Right lung (tissue), 5 donors: ENCODE results near the gene ENG. TPM values are rescaled to one million over a fixed set of nuclear protein-coding genes. Genes with fewer than 3 reads are reported as not detected.
"Not testable (repeated sequence)": the region's sequence is repeated elsewhere in the genome, so short reads cannot be mapped to it uniquely, and the experiment has no call there.

Source experiments
- DNase-seq, 2 donors: peaks; one replicate each; pipeline ENCODE4 v3.0.0-alpha.2; 2013
- polyA plus RNA-seq, 5 donors: library from polyadenylated mRNA; unstranded; fragments of 120-200 nt; gene quantifications; one replicate each; pipeline versions ENCODE4 v1.2.1 to v1.2.3, GENCODE V29; 2013; ENCODE audit warnings: inconsistent platforms in 1 of 5, low replicate concordance in 1 of 5; ENCODE audit not compliant: insufficient read length in 5 of 5, insufficient read depth in 1 of 5

ENG gene
- polyA plus RNA-seq, 5 donors, result 61.2 to 124 (median 74.6) TPM

DNA sequence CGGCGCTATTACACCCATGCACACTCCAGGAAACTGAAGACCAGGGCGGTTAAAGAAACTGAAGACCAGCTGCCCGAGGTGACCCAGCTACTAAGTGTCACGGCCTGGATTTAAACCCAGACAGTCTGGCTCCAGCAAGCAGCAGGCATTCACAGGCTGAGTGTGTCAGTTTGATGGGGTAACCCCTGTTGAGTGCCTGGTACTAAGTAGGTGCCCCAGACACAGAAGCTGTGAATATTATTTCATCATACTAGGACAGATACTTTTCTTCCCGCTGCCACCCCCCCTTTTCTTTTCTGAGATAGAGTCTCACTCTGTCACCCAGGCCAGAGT lies 7.3 kb downstream of the ENG start:
- DNase-seq, result no peak

DNA sequence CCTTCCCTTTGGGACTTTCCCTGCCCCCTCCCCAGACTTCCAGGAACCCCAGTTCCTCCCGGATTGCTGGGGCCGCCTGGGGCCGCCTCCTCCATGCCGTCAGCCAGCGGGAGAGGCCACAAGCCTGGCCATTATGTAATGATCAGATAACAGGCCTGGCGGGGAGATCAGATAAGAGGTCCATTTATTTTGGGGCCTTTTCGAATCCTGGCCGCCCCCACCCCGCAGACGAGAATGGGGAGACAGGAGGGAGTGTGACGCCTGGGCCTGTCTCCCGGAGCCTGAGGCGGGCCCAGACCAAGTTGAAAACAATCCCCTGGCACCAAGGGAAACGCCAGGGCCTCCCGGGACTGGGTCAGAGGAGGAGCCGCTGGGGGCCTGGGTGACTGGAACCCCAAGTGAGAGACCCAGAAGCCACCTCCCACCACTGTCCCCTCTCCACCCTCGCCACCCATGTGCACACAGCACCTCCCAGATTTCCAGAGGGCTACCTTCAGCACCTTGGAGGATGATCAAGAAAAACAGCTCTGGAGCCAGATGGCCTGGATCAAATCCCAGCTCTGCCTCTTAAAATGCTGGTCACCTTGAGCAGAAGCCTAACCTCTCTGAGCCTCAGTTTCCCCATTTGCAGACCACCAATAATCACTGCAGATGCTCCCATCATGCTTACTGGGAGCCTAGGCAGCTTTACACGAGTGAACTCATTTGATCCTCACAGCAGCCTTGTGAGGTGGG lies 7.8 kb downstream of the ENG start:
- DNase-seq, result no peak

DNA sequence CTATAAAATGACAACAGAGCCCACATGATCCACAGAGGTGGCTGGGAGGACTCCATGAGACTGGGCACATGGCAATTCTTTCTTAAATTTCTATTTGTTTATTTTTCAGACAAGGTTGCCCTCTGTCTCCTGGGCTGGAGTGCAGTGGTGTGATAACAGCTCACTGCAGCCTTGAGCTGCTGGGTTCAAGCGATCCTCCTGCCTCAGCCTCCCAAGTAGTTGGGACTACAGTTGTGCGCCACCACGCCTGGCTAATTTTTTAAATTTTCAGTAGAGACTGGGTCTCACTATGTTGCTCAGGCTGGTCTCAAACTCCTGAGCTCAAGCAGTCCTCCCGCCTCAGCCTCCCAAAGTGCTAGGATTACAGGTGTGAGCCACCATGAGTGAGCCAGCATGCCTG lies 8.8 kb downstream of the ENG start:
- not testable (repeated sequence) for DNase-seq

DNA sequence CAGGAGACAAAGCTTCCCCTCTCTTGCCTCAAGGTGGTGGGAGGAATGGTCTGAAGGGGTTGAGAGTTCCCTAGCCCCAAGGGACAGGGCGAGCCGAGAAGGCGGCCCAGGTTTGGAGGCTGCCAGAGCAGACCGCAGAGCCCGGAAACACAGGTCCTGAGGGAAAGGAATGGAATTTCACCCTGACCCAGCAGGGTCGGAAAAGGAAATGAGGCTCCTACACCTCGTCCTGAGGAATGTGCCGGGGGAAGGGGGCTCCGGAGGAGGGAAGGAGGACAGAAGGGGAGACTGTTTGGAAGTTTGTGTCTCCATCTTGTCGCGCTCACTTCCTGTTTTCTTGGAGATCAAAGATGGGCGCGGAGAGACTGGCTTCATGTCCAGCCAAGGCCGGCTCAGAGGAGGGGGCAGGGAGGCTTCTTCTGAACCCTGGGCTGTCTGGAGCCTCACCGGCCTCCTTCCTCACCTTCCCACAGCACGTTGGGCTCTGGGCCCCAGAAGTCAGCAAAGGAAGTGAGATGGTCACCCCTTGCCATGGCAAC lies 9.6 kb downstream of the ENG start:
- no peak for DNase-seq

DNA sequence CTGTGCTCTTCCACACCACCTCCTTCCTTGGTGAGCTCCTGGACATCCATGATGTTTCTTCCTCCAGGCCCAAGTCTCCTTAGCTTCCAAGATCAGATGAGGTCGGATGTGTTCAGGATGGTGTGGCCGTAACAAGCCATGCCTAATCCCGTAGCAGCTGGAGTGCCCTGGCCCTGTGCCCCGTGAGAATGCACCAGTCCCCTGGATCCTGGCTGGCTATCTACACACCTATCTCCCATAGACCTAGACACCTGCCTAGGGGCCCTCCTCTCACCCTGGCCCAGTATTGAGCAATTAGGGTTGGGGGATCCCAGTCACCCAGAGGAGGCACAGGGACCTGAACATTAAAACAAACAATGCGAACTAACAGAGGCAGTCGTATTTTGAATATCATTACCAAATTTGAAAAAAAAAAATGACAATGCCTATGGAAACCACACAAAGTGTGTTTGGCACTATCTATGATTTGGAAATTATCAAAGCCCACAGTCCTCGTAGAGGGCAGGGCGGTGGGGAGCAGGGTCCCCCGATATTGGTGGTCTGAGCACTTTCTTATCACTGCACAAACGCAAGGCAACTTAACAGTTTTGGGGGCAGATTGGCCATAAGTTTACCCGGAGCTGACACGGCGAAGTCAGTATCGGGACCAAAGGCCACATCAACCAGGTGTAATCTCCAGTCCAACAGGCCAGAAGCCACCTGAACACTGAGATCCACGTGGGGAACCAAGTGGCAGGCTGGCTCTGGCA lies 13.2 kb downstream of the ENG start:
- DNase-seq, result no peak

DNA sequence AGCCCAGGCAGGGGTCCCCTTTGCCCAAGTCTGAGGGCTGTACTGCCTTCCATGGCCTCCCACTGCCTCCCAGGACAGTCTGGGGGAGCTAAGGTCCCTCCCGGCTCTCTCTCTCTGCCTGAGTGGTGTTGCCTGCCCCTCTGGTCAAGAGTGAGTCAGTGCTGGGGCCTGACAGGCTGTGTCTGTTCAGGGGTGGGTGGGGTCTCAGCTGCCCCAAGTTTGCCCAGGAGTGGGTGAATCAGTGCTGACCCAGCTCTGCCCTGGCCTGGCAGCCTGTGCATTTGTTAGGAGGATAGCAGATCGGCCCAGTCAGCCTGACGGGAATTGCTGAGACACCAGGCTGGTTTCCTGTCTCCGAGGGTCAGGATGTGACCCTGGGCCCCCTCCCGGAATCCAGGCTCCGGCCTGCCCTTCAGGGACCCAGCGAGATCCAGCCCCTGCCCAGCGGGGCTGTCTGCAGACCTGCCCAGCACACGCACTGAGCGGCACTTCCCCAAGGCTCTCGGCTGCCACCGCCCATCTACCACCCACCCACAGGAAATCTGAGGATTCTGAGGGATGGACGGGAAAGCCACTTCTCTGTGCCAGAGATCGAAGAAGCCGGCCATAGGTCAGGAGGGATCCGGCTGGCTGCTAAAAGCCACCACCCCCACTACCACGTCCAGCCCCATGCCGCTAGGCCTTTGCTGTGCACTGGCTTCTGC lies 15.9 kb downstream of the ENG start:
- no peak for DNase-seq

DNA sequence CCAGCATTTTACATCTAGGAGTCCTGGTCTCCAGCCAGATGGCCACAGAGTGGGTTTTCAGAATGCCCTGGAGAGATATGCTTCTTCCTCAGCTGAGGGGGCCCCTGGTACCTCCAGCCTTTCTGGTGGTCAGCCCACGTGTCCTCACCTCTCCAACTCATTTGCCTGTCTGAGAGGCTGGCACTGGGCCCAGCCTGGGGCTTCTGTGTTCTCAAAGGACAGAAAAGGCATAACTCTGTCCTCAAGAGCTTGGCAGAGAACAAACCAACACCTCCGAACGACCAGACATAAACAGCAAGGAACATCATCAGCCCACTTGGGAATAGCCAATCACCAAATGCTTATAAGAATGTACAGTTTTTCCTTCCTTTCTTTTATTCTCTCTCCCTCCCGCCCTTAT lies 17.1 kb downstream of the ENG start:
- no peak for DNase-seq

DNA sequence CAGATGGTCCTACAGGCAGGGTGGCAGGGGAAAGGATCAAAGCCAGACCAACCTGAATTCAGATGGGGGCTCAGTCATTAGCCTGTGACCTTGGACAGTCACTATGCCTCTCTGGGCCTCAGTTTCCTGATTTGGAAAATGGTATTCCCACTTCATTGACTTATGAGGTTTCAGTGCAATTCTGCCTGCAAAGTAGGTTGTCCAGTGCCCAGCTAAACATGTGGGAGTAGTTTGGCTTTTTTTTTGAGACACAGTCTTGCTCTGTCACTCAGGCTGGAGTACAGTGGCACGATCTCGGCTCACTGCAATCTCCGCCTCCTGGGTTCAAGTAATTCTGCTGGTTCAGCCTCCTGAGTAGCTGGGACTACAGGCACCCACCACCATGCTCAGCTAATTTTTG lies 17.9 kb downstream of the ENG start:
- DNase-seq, result not testable (repeated sequence)

DNA sequence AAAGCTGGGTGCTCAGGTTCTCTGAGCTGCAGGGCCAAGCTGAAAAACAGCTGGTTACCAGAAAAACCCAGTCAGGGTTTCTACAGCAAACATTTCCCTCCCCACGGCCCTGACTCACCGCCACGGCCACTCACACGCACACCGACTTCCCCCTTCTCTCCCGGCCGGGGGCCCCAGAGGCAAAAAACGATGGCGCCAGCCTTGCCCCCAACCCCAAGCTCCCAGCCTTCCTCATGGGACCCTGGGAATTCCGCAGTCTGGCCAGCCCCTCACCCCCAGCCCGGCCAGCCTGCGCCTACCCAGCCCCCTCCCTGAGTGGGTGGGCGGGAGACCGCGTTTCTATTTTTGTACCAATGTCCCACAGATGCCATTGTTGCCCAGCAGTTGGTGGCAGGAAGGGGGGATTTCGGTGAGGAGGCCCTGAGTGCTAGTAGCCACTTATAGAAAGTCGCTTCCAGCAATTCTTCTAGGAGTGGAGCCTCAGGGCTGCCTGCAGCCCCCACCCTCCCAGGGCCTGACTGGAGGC lies 18.4 kb downstream of the ENG start:
- no peak for DNase-seq

DNA sequence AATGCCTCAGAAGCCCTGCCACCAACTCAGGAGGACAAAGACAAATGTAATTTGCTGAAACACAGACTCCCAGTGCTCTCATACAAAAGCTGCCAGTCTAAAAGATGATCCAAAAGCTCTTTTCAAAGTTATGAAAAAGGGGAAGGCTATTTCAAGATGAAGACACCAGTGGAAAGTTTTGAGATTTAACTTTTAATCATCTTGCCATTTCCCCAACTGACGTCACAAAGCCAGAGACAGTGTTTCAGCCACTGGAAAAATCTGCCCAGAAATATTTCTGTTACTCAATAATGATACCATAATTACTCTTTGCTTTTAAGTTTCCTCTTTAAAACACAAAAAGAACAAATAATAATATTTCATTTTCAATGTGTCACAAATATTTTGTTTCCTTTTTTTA lies 20.9 kb downstream of the ENG start:
- DNase-seq, result no peak

DNA sequence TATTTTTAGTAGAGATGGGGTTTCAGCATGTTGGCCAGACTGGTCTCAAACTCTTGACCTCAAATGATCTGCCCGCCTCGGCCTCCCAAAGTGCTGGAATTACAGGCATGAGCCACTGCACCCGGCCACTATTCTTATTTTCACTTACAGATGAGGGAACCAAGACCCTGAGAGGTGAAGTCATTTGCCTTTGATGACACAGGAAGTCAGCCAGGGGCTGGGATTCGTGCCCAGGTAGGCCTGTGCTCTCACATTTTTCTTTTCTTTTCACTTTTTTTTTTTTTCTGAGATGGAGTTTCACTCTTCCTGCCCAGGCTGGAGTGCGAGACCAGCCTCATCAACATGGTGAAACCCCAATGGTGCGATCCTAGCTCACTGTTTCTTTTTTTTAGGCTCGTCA lies 22.2 kb downstream of the ENG start:
- no peak for DNase-seq

DNA sequence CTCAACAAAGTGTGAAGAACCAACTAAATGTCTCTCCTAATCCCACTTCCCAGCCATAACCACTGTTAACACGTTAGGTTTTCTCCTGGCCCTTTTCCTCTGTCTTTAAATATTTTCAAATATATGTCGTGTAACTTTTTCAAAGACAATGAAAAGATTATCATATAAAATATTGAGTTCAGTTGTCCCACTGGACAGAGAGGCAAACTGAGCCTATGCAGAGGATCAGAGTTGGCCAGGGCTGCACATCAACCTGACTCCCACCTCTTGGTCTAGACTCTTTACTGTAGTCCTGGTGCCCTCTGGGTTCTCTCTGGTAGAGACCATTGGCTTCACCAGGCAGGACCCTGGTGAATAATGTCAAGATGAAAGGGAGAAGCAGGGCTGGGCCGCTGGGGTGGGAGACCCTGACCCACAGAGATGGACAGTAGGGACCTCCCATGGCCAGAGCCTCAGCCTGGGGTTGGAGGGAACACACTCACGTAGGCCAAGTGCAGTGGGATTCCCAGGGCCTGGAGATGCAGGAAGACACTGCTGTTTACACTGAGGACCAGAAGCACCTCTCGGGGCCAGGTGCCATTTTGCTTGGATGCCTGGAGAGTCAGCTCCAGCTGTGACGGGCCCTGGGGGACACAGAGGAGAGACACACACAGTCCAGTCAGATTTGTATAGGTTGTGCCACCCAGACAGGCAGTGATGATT lies 25.1 kb downstream of the ENG start:
- no peak for DNase-seq

DNA sequence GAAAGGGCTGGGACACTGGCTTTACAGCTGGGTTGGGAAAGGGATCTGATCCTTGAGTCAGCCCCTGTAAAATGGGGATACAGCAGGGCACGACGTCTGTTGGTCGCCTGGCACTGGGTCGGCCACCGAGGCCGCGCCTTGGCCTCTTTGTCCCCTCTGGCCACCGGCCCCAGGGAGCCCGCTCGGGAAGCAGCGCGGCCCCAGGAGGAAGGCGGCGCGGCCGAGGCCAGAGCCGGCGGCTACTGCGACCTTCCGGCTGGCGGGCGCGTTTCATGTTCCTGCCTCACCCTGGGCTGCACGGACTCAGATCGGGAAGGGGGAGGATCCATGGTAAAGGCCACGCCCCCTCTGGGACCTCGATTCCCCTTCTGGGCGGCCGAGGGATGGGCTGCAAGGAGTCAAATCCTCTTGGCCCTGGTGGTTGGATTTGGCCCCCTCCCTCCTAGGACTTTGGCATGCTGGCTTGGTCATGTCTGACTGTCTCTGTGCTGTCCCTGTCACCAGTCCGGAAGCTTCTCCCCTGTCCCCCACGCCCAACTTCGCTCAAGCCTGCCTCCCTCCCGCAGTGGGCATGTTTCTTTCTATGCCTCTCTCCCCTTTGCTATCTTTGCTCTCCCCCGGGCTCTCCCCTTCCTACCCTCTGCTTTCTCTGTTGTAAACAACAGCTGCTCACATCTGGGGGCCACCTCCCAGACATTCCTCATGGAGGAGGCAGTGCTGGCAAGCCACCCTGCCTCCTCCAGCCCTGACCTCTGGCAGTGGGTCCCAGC lies 26.0 kb downstream of the ENG start:
- peak; percentile 90 to 92 for DNase-seq

DNA sequence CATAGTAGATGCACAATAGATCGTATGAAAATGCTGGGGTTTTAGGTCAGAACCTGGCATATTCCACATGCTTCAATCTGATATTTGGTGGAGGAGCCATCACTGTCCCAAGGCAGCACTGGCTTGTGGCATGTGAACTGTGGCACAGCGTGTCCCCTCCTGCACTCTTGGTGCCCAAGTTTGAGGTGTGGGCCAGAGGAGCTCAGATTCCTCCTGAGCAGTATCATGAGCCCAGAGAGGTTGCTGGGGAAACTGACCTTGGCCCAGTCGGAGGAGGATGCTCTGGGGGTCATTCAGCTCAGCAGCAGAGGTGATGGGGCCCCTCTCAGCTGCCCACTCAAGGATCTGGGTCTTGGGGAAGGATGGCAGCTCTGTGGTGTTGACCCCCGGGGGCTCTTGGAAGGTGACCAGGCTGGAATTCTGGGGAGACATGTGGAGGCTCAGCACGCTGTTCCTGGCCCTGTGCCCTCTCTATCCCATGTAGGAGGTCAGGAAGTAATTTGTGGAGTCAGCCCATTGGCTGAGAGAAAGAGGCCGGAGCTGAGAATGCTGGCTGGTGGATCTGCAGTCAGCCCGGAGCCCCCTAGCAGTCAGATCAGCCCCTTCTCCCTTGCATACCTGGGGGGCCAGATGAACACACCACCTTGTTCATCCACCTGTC lies 28.1 kb downstream of the ENG start:
- DNase-seq, result no peak

DNA sequence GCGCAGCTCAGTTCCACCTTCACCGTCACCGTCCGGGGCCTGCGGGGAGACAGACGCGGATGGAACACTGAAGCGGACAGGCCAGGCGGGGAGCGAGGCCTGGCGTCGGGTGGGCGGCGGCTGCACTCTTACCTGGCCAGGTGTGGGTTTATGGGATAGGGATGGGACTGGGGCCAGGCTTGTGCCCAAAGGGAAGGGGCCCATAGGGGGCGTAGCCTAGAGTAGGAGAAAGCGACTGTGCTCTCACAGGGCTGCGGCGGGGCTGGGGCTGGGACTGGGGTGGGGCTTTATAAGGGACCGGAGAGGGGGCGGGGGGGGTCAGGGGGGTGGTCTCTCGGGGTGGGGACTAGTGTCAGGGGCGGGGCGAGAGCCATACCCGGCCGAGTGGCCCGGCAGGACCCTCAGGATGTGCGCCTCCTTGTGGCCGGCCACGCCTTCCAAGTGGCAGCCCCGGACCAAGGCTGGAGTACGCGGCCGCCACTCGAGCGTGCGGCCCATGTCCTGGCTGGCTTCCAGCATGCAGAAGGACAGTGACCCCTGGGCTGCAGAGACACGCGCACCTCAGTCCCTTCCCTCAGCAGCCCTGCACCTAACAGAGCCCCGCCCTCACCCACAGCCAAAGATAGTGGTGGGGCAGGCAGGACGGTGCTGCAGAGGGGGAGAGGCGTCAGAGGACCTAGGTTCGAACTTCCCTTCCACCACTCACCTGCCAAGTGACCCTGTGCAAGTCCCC lies 29.0 kb downstream of the ENG start:
- no peak for DNase-seq

DNA sequence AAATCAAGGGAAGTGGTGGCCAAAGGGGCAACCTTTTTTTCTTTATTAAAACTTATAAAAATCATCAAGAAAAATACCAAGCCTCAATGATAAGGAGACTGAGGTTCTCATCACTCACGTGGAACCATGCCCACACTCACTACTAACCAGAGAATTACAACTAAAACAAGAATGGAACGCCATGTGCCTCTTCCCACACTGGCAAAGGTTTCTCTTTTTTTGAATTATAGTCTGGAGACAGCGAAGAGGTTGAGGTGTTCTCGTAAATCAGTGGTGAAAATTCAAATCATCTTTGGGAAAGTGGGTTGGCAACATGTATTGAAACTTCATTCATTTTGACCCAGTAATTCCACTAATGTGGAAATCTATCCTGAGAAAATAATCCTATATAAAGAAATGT lies 32.4 kb downstream of the ENG start:
- no peak for DNase-seq

DNA sequence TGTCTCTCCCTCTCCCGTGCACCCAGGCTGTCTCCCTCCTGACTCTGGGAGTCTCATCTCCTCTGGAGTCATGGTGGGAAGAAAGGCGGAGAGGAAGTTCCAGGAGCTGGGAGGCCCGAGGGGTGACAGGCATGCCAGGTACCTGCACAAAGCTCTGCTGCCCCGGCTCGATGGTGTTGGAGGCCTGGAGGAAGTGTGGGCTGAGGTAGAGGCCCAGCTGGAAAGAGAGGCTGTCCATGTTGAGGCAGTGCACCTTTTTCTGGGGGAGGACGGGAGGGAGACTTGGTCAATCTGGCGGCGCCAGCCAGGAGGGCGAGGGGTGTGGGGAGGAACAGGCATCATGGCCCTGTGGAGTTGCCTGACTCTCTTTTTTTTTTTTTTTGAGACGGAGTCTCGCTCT lies 35.9 kb downstream of the ENG start:
- DNase-seq, result no peak

DNA sequence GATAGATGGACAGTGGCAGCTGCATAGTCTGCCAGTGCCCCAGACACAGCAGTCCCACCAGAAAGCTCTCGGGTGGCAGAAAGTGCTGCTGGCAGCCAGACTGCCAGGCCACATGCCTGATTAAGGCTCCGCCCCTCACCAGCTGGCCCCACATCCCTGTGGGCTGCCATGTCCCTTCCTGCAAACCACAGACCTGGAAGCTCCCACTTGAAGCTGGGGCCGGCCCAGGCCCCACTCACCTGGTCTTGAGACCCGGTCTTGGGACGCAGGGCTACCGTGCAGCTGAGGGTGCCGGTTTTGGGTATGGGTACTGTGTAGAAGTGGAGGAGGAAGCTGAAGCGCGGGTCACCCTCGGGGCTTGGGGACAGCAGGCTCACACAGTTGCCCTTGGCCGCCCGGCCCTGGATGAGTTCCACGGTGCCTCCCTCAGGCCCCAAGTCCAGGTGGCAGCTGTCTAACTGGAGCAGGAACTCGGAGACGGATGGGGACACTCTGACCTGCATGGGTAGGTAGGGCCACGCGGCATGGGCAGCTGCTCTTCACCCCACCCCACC lies 36.5 kb downstream of the ENG start:
- DNase-seq, result no peak

DNA sequence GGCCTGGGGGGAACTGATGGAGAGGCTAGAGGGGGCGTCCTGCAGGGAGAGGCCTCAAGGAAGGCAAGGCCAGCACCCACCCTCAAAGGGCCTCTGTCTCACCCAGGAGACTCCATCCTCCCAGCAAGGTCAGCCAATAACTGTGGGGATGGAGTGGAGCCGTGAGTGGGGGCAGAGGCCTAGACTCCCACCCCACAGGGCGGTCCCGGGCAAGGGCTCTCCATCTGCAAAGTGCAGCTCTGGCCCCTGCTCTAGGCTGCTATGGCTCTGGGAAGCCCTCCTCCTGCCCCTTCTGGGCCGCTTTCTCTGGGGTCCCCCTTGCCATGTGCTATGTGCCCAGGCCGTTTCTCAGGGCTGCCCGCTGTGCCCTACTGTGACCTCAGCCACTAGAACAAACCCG lies 37.7 kb downstream of the ENG start:
- DNase-seq, result no peak

DNA sequence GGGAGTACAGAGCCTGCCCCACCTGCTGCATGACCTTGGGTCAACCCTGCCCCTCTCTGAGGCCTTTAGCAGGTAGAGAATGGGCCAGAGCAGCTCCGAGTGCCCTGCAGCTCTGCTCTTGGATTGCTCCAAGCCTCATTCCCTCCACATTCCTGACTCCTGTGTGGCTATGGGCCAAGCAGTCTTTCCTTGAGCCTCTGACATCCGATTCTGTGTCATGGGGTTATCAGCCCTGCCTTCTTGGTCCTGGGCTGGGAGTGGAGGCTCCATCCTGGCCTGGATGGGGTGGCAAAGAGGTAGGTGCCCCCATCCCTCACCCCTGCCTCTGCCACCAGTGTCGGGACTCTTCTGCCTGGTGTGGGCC lies 38.1 kb downstream of the ENG start:
- no peak for DNase-seq
